DND-41 (cell line): ENCODE data around the gene LHPP.

ENCODE experiments used
- ATAC-seq: fragments of 200-7000 bp; cut with Tn5 transposase; 3 replicates; pipeline ENCODE4 v1.9.1; 2021; ENCODE audit warnings: low read depth; ENCODE audit not compliant: insufficient read depth
- DNase-seq: peaks from one replicate; pipeline ENCODE4 v3.0.0-alpha.2; 2020
- H2AFZ ChIP-seq: 2 replicates; pipeline ENCODE4 v1.6.0; 2012; ENCODE audit warnings: low read depth, low read length
- H3K27ac ChIP-seq: 2 replicates; pipeline ENCODE4 v1.5.1; 2012; ENCODE audit warnings: low read length, inconsistent platforms
- H3K27me3 ChIP-seq: fragments of 200-600 bp; sonication (generic); 2 replicates; pipeline ENCODE4 v1.6.0; 2012; ENCODE audit warnings: low read length, mild to moderate bottlenecking, inconsistent platforms; ENCODE audit not compliant: insufficient read depth, poor library complexity
- H3K36me3 ChIP-seq: 2 replicates; pipeline ENCODE4 v1.5.1; 2012; ENCODE audit warnings: low read length, inconsistent platforms; ENCODE audit not compliant: insufficient read depth
- H3K4me1 ChIP-seq: 2 replicates; pipeline ENCODE4 v1.5.1; 2012; ENCODE audit warnings: mild to moderate bottlenecking, low read length; ENCODE audit not compliant: insufficient read depth
- H3K4me2 ChIP-seq: 2 replicates; pipeline ENCODE4 v1.6.0; 2012; ENCODE audit warnings: mild to moderate bottlenecking, moderate library complexity, low read length, inconsistent platforms; ENCODE audit not compliant: insufficient read depth
- H3K4me3 ChIP-seq, 2 experiments: fragments of 200-600 bp in 1 of 2; shearing (Covaris generic) in 1 of 2; 2 replicates each; pipeline ENCODE4 v1.5.1; 2012 to 2016; ENCODE audit warnings: inconsistent platforms in 2 of 2, low read length in 2 of 2, mild to moderate bottlenecking in 2 of 2, low read depth in 1 of 2, moderate library complexity in 1 of 2
- H3K79me2 ChIP-seq: 2 replicates; pipeline ENCODE4 v1.6.0; 2012; ENCODE audit warnings: low read length, inconsistent platforms; ENCODE audit not compliant: insufficient read depth
- H3K9ac ChIP-seq: 2 replicates; pipeline ENCODE4 v1.6.0; 2012; ENCODE audit warnings: low read depth, mild to moderate bottlenecking, inconsistent platforms, low read length, moderate library complexity
- H3K9me3 ChIP-seq: 2 replicates; pipeline ENCODE4 v1.5.1; 2012; ENCODE audit warnings: low read length, moderate library complexity, mild to moderate bottlenecking, inconsistent platforms; ENCODE audit not compliant: insufficient read depth, severe bottlenecking
- H4K20me1 ChIP-seq: 2 replicates; pipeline ENCODE4 v1.6.0; 2012; ENCODE audit warnings: low read length; ENCODE audit not compliant: insufficient read depth
- EZH2 ChIP-seq: IDR thresholded peaks from 3 replicates; pipeline ENCODE4 v1.6.1; 2012; ENCODE audit warnings: borderline replicate concordance, low read depth, mild to moderate bottlenecking, moderate library complexity, low read length, inconsistent platforms; ENCODE audit not compliant: severe bottlenecking
- TF ChIP-seq, protein P1 (sequence below): IDR thresholded peaks from 2 replicates; pipeline ENCODE4 v1.5.1; 2012; ENCODE audit warnings: borderline replicate concordance, low read length, moderate library complexity, mild to moderate bottlenecking; ENCODE audit not compliant: poor library complexity, severe bottlenecking; ENCODE audit errors: extremely low read depth

LHPP gene

DNA sequence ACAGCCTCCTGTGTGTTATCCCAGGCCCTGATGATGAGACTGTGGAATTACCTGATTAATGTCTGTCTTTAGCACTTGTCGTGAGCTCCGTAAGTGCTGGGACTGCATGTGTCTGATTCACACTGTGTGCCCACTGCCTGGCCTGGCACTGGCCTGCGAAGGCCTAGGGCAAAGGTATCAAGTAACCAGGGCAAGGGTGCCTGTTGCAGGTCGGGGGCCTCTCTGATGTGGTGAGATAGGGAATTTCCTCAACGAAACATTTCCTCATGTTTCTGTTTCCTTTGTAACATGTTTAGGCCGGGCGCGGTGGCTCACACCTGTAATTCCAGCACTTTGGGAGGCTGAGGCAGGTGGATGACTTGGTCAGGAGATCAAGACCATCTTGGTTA, 50.4 kb downstream of the LHPP start:
- no peak for DNase-seq
- Histone ChIP-seq H2AFZ (no peak overlapping the region), H3K9me3 (no peaks in the 10 kb centered on the region), H3K36me3 (no peaks in the 10 kb centered on the region), H3K4me2 (no peak overlapping the region), H3K4me3 (no peak overlapping the region), H3K4me1 (no peaks in the 10 kb centered on the region), H3K9ac (no peak overlapping the region), H3K27me3 (no peaks in the 10 kb centered on the region), H3K79me2 (no peaks in the 10 kb centered on the region), H3K27ac (no peak overlapping the region), H4K20me1 (no peaks in the 10 kb centered on the region)
- TF ChIP-seq, protein P1, sequence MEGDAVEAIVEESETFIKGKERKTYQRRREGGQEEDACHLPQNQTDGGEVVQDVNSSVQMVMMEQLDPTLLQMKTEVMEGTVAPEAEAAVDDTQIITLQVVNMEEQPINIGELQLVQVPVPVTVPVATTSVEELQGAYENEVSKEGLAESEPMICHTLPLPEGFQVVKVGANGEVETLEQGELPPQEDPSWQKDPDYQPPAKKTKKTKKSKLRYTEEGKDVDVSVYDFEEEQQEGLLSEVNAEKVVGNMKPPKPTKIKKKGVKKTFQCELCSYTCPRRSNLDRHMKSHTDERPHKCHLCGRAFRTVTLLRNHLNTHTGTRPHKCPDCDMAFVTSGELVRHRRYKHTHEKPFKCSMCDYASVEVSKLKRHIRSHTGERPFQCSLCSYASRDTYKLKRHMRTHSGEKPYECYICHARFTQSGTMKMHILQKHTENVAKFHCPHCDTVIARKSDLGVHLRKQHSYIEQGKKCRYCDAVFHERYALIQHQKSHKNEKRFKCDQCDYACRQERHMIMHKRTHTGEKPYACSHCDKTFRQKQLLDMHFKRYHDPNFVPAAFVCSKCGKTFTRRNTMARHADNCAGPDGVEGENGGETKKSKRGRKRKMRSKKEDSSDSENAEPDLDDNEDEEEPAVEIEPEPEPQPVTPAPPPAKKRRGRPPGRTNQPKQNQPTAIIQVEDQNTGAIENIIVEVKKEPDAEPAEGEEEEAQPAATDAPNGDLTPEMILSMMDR, result no peak
- TF ChIP-seq EZH2, result no peak
- no peak for ATAC-seq

DNA sequence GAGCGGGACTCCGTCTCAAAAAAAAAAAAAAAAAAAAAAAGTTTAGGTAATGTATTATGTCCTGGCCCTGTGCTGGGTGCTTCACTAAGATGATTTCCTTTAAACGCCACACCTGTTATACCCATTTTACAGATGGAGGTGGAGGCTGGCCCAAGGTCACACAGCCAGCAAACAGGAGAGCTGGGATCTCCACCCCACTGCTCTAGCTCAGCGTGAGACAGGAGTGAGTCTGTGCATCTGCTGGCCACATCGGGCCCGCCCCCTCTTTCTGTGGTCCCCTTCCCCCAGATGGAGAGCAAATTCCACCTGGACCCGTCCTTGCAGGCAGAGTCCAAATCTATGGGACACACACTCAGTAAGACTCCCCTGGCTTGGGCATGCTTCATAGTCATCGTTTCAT, 51.0 kb downstream of the LHPP start:
- Histone ChIP-seq H3K36me3 (no peaks in the 10 kb centered on the region), H3K79me2 (no peaks in the 10 kb centered on the region), H3K9ac (no peak overlapping the region), H3K9me3 (no peaks in the 10 kb centered on the region), H3K27me3 (no peaks in the 10 kb centered on the region), H3K27ac (no peak overlapping the region), H3K4me2 (no peak overlapping the region), H2AFZ (no peak overlapping the region), H3K4me1 (no peaks in the 10 kb centered on the region), H3K4me3 (no peak overlapping the region), H4K20me1 (no peaks in the 10 kb centered on the region)
- ATAC-seq (no peak), DNase-seq (no peak)
- TF ChIP-seq, protein P1, result no peak
- no peak for TF ChIP-seq EZH2

DNA sequence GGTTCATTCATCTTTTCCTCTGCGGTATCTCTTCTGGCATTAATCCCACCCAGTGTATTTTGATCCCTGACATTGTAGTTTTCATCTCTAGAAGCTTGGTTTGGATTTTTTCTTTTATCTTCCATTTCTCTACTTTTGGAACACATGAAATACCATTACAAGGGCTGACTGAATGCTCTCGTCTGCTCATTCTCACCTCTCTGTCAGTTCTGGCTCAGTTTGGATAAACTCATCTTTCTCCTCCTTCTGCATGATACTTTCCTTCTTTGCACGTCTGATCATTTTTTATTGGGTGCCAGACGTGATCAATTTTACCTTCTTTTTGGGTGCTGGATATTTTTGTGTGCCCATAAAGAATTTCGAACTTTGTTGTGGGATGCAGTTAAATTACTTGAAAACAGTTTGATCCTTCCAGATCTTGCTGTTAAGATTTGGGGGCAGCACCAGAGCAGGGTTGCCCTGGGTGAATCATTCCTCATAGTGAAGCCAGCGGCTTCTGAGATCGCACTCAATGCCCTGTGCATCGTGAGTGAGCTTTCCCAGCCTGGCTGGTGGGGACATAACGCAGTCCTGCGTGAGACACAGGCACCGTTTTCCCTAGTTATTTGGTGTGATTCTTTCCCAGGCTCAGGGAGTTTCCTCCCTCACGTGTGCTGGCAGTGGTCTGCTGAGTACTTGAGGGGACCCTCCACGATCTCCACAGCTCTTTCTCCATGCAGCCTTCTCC, 53.8 kb downstream of the LHPP start:
- TF ChIP-seq, protein P1, result no peak
- no peak for TF ChIP-seq EZH2
- Histone ChIP-seq H3K36me3 (no peaks in the 10 kb centered on the region), H3K9ac (no peak overlapping the region), H3K79me2 (no peaks in the 10 kb centered on the region), H3K4me2 (no peak overlapping the region), H4K20me1 (no peaks in the 10 kb centered on the region; the same call in 1 of the 2 replicates), H3K4me3 (no peak overlapping the region), H3K27me3 (no peaks in the 10 kb centered on the region), H2AFZ (no peak overlapping the region), H3K27ac (no peak overlapping the region), H3K9me3 (no peaks in the 10 kb centered on the region), H3K4me1 (no peaks in the 10 kb centered on the region)
- DNase-seq, result no peak
- no peak for ATAC-seq

DNA sequence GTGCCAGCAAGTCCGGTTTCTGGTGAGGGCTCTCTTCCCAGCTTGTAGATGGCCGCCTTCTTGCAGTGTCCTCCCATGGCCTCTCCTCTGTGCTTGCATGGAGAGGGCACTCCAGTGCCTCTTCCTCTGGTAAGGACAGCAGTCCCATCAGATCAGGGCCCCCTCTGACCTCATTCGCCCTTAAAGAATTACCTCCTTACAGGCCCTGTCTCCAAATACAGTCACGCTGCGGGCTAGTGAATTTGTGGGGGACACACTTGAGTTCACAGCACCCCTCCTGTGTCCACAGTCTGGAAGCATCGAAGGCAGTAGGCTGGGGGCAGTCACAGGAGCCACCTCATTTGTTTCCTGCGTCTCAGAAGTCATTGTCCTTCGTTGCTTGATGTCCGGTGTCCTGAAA, 54.6 kb downstream of the LHPP start:
- H3K9ac ChIP-seq, result no peak overlapping the region
- no peaks in the 10 kb centered on the region; the same call in 1 of the 2 replicates for H4K20me1 ChIP-seq
- H2AFZ ChIP-seq, result no peak overlapping the region
- H3K36me3 ChIP-seq, result no peaks in the 10 kb centered on the region
- no peak overlapping the region for H3K4me2 ChIP-seq
- H3K9me3 ChIP-seq, result no peaks in the 10 kb centered on the region
- H3K4me1 ChIP-seq, result no peaks in the 10 kb centered on the region
- ATAC-seq (no peak), DNase-seq (no peak)
- no peaks in the 10 kb centered on the region for H3K27me3 ChIP-seq
- TF ChIP-seq EZH2, result no peak
- TF ChIP-seq, protein P1, result no peak
- no peak overlapping the region for H3K4me3 ChIP-seq
- no peak overlapping the region for H3K27ac ChIP-seq
- H3K79me2 ChIP-seq, result no peaks in the 10 kb centered on the region
